OCI-LY7 (cell line): ENCODE data around the gene MEIOC. TPM values are rescaled to one million over a fixed set of nuclear protein-coding genes. Genes with fewer than 3 reads are reported as not detected.
"Not testable (repeated sequence)": the region's sequence is repeated elsewhere in the genome, so short reads cannot be mapped to it uniquely, and the experiment has no call there.

ENCODE experiments used
- BruUV-seq: library from RNA; stranded (reverse); fragments of 400-500 nt; replicated peaks from 2 replicates; lab custom pipeline; 2021; lab: Mats Ljungman, UMichigan
- CTCF ChIA-PET: fragments of 300-600 bp; sonication (Branson Sonifier 250); formaldehyde crosslinking; loops from one replicate; lab custom pipeline; 2022; ENCODE audit warnings: antibody characterized with exemption; ENCODE audit not compliant: unreplicated experiment; lab: Charles Lee
- POLR2A ChIA-PET: fragments of 300-600 bp; sonication (Branson Sonifier 250); formaldehyde crosslinking; loops from one replicate; lab custom pipeline; 2022; ENCODE audit warnings: antibody characterized with exemption; lab: Charles Lee
- DNase-seq: peaks from one replicate; pipeline ENCODE4 v3.0.0-alpha.2; 2015; ENCODE audit warnings: low spot score
- H2AFZ ChIP-seq: fragments of 200-600 bp; sonication (generic), shearing (Covaris generic); 2 replicates; pipeline ENCODE4 v1.6.1; 2014; ENCODE audit warnings: mild to moderate bottlenecking, antibody characterized with exemption, low read length, moderate library complexity
- H3K27ac ChIP-seq: fragments of 200-600 bp; sonication (generic); 2 replicates; pipeline ENCODE4 v1.5.1; 2014; ENCODE audit warnings: mixed run types, low read depth, mild to moderate bottlenecking, moderate library complexity, low read length, inconsistent platforms; ENCODE audit not compliant: poor library complexity, severe bottlenecking
- H3K36me3 ChIP-seq: fragments of 200-600 bp; sonication (generic); 2 replicates; pipeline ENCODE4 v1.6.1; 2014; ENCODE audit warnings: mild to moderate bottlenecking, antibody characterized with exemption, low read length, moderate library complexity, mixed read lengths; ENCODE audit not compliant: insufficient read depth
- H3K4me1 ChIP-seq: fragments of 200-600 bp; sonication (generic); 2 replicates; pipeline ENCODE4 v1.5.1; 2014; ENCODE audit warnings: mild to moderate bottlenecking, low read length; ENCODE audit not compliant: insufficient read depth, poor library complexity, severe bottlenecking
- H3K4me2 ChIP-seq: fragments of 200-600 bp; sonication (generic); 2 replicates; pipeline ENCODE4 v1.6.1; 2014; ENCODE audit warnings: mild to moderate bottlenecking, low read length
- H3K4me3 ChIP-seq: fragments of 200-600 bp; sonication (generic); 2 replicates; pipeline ENCODE4 v1.5.1; 2014; ENCODE audit warnings: mild to moderate bottlenecking, low read depth, low read length; ENCODE audit not compliant: poor library complexity, severe bottlenecking
- H3K79me2 ChIP-seq: fragments of 200-600 bp; sonication (generic); 2 replicates; pipeline ENCODE4 v1.6.1; 2016; ENCODE audit warnings: low read depth, mild to moderate bottlenecking, low read length, moderate library complexity, mixed read lengths; ENCODE audit not compliant: insufficient read depth
- H3K9me2 ChIP-seq: fragments of 200-600 bp; sonication (generic); 2 replicates; pipeline ENCODE4 v1.6.1; 2016; ENCODE audit warnings: mild to moderate bottlenecking, low read length, mixed read lengths; ENCODE audit not compliant: insufficient read depth
- H3K9me3 ChIP-seq: fragments of 200-600 bp; sonication (generic); 2 replicates; pipeline ENCODE4 v1.6.1; 2014; ENCODE audit warnings: mild to moderate bottlenecking, mixed run types, low read length, mixed read lengths
- H4K20me1 ChIP-seq: fragments of 200-600 bp; sonication (generic); 2 replicates; pipeline ENCODE4 v1.6.1; 2014; ENCODE audit warnings: mild to moderate bottlenecking, antibody characterized with exemption, low read length, moderate library complexity, mixed read lengths; ENCODE audit not compliant: insufficient read depth
- CTCF ChIP-seq: fragments of 200-600 bp; sonication (generic); conservative IDR thresholded peaks from 2 replicates; pipeline ENCODE4 v1.5.1; 2014; ENCODE audit warnings: mild to moderate bottlenecking, antibody characterized with exemption, low read length, moderate library complexity, mixed read lengths
- EZH2phosphoT487 ChIP-seq: fragments of 200-600 bp; sonication (generic); IDR thresholded peaks from 2 replicates; pipeline ENCODE4 v1.6.1; 2018; ENCODE audit warnings: low read depth, borderline replicate concordance, mild to moderate bottlenecking, mixed run types, antibody characterized with exemption, low read length, moderate library complexity, mixed read lengths
- intact Hi-C: fragments of 100-400 bp; cut with micrococcal nuclease; formaldehyde crosslinking; loops from one replicate; pipeline ENCODE4 v1.10.0; 2022; ENCODE audit not compliant: unreplicated experiment
- total RNA-seq, 2 experiments: library from RNA; depleted of rRNA in 1 of 2; stranded (reverse); fragments of >200 nt in 1 of 2; shearing (Covaris generic) in 1 of 2; gene quantifications; 2 replicates each; pipeline ENCODE4 v1.2.3, GENCODE V29; 2014 to 2022

The MEIOC gene
- total RNA-seq, 2 experiments from 2014 or later, result 0.41 to 5.5 TPM

- TF ChIP-seq CTCF, result 0 out of 2 replicates have a peak, but pooled peaks have one; percentile 32
- POLR2A ChIA-PET, H3K4me1 ChIP-seq, H3K9me3 ChIP-seq, H3K9me2 ChIP-seq, CTCF ChIA-PET, H3K36me3 ChIP-seq, H2AFZ ChIP-seq, DNase-seq, H4K20me1 ChIP-seq, H3K79me2 ChIP-seq, H3K27ac ChIP-seq, H3K4me3 ChIP-seq, H3K4me2 ChIP-seq, intact Hi-C loops, BruUV-seq: not testable (repeated sequence)
These were observed 21.9 kb upstream of the MEIOC start for GRCh38 chr17:44634401-44634800.

GRCh38 chr17:44636562-44636961 is 19.7 kb upstream of the MEIOC start:
- TF ChIP-seq EZH2phosphoT487 (no peak), CTCF (peak; percentile 69)
- Histone ChIP-seq H3K4me3 (no peak overlapping the region), H3K4me1 (no peaks in the 10 kb centered on the region), H3K36me3 (no peaks in the 10 kb centered on the region), H3K27ac (no peak overlapping the region), H2AFZ (no peak overlapping the region), H3K79me2 (no peaks in the 10 kb centered on the region), H3K9me2 (no peaks in the 10 kb centered on the region), H4K20me1 (no peaks in the 10 kb centered on the region), H3K9me3 (no peaks in the 10 kb centered on the region), H3K4me2 (no peak overlapping the region)
- POLR2A ChIA-PET, result interaction anchor here (1.5 kb wide), 1 partner anchor 9 kb away, joined by 4 read pairs; no protein-coding TSS in a partner anchor
- CTCF ChIA-PET, result no interaction called here
- peak; percentile 45 for DNase-seq
- no TSS peak for BruUV-seq
- intact Hi-C loops, result loop anchor here (1.0 kb wide), 1 partner anchor 103 kb away; no protein-coding TSS in a partner anchor

GRCh38 chr17:44637066-44637465 is 19.2 kb upstream of the MEIOC start:
- no peaks in the 10 kb centered on the region for H3K79me2 ChIP-seq
- no peak for DNase-seq
- POLR2A ChIA-PET, result interaction anchor here (0.7 to 1.5 kb wide), 2 partner anchors 9 to 420 kb away, joined by 3 to 4 read pairs; no protein-coding TSS in a partner anchor
- no peak overlapping the region for H3K4me3 ChIP-seq
- no peaks in the 10 kb centered on the region for H4K20me1 ChIP-seq
- no peak for TF ChIP-seq CTCF
- TF ChIP-seq EZH2phosphoT487, result no peak
- intact Hi-C loops, result no loop called here
- BruUV-seq, result no TSS peak
- H3K9me2 ChIP-seq, result no peaks in the 10 kb centered on the region
- no peaks in the 10 kb centered on the region for H3K36me3 ChIP-seq
- no peaks in the 10 kb centered on the region for H3K9me3 ChIP-seq
- H3K4me2 ChIP-seq, result no peak overlapping the region
- H3K4me1 ChIP-seq, result no peaks in the 10 kb centered on the region
- H2AFZ ChIP-seq, result no peak overlapping the region
- no peak overlapping the region for H3K27ac ChIP-seq
- CTCF ChIA-PET, result interaction anchor here (0.8 kb wide), 1 partner anchor 137 kb away, joined by 3 read pairs; no protein-coding TSS in a partner anchor
